Spleen (tissue), 11 donors: ENCODE data around the gene KLHL25. TPM values are rescaled to one million over a fixed set of nuclear protein-coding genes. Genes with fewer than 3 reads are reported as not detected.

Experiments used
- DNase-seq: peaks from one replicate; pipeline ENCODE4 v3.0.0-alpha.2; 2020
- H3K27ac ChIP-seq, 8 donors: fragments of 200-600 bp; sonication (generic) in 7 of 8; 1 replicate in 4 of 8; 2 replicates in 4 of 8; pipeline versions ENCODE4 v1.5.0 to v1.8.0; 2016 to 2021; ENCODE audit warnings: inconsistent platforms in 4 of 8, mild to moderate bottlenecking in 4 of 8, moderate library complexity in 1 of 8
- H3K27me3 ChIP-seq, 7 donors: fragments of 200-600 bp; sonication (generic) in 6 of 7; replicated peaks in 1 of 7; 1 replicate in 4 of 7; 2 replicates in 3 of 7; pipeline versions ENCODE4 v1.5.0 to v1.8.0; 2016 to 2021; ENCODE audit warnings: inconsistent platforms in 3 of 7, mild to moderate bottlenecking in 1 of 7
- H3K36me3 ChIP-seq, 6 donors: fragments of 200-600 bp; sonication (generic) in 5 of 6; 1 replicate in 4 of 6; 2 replicates in 2 of 6; pipeline versions ENCODE4 v1.5.0 to v1.8.0; 2016 to 2021; ENCODE audit warnings: inconsistent platforms in 2 of 6
- H3K4me1 ChIP-seq, 6 donors: fragments of 200-600 bp; sonication (generic) in 5 of 6; 1 replicate in 3 of 6; 2 replicates in 3 of 6; pipeline versions ENCODE4 v1.5.0 to v1.8.0; 2016 to 2021; ENCODE audit warnings: inconsistent platforms in 3 of 6
- H3K4me3 ChIP-seq, 8 donors: fragments of 200-600 bp; sonication (generic) in 7 of 8; 1 replicate in 4 of 8; 2 replicates in 4 of 8; pipeline versions ENCODE4 v1.5.0 to v1.8.0; 2016 to 2021; ENCODE audit warnings: inconsistent platforms in 4 of 8, mild to moderate bottlenecking in 4 of 8, moderate library complexity in 2 of 8
- H3K9me3 ChIP-seq, 8 donors: fragments of 200-600 bp; sonication (generic) in 7 of 8; 1 replicate in 4 of 8; 2 replicates in 4 of 8; pipeline versions ENCODE4 v1.5.0 to v1.8.0; 2016 to 2021; ENCODE audit warnings: inconsistent platforms in 4 of 8
- CTCF ChIP-seq, 11 experiments: fragments of 200-600 bp in 7 of 11; fragments of 450-650 bp in 4 of 11; sonication (generic) in 4 of 11; IDR thresholded peaks in 8 of 11; conservative IDR thresholded peaks in 3 of 11; 1 replicate in 7 of 11; 2 replicates in 4 of 11; pipeline versions ENCODE4 v1.4.0 to v1.8.0; 2016 to 2021; ENCODE audit warnings: antibody characterized with exemption in 11 of 11, inconsistent platforms in 4 of 11, mild to moderate bottlenecking in 1 of 11
- POLR2A ChIP-seq, 3 donors: fragments of 450-650 bp; IDR thresholded peaks; one replicate each; pipeline ENCODE4 v1.5.1; 2017; ENCODE audit warnings: antibody characterized with exemption in 3 of 3, mild to moderate bottlenecking in 1 of 3
- POLR2AphosphoS5 ChIP-seq, 3 donors: sonication (generic); formaldehyde crosslinking; IDR thresholded peaks; one replicate each; pipeline ENCODE4 v1.5.1; 2017; ENCODE audit warnings: antibody characterized with exemption in 3 of 3
- WGBS, 5 donors: extraction: QIAGEN DNeasy Blood & Tissue Kit in 3 of 5; methylation state at CpG; one replicate each; pipeline versions ENCODE4 v1.1.5 to v1.1.7; 2013 to 2018; 5-methylcytosine and 5-hydroxymethylcytosine counted together
- intact Hi-C: fragments of 100-400 bp; cut with DNase I; formaldehyde crosslinking; loops from one replicate; pipeline ENCODE4 v1.15.0; 2023; ENCODE audit warnings: low total_unique reads
- polyA plus RNA-seq, 3 donors: library from polyadenylated mRNA; stranded (reverse); fragments of 200-250 nt; gene quantifications; one replicate each; pipeline ENCODE4 v1.2.1, GENCODE V29; 2013
- total RNA-seq, 7 donors: library from RNA; depleted of rRNA in 3 of 7; stranded (reverse); fragments of >200 nt in 3 of 7; fragmentation: NEBNext Ultra II Directional in 4 of 7; extraction: Animal tissue kit (Norgen Biotek cat#: 25700) in 4 of 7; gene quantifications; one replicate each; pipeline versions ENCODE4 v1.1.0 to v1.2.1, GENCODE V29; 2016 to 2021
- donor health status: healthy with polysubstance abuse.
- donor health status: DM: no; HTN: no; CAD: no; lungs with moderate emphysema.
- donor health status: DM: no; HTN: no; CAD: no.
- donor health status: Bipolar disorder and iron deficiency.
- donor health status: healthy.
- donor health status: DM: no; HTN: no; CAD: no.
- donor health status: DM: yes; HTN: yes; CAD: no.

KLHL25 gene
- total and polyA plus RNA-seq, 10 donors: 1.00 to 4.6 (median 3.1) TPM

DNA sequence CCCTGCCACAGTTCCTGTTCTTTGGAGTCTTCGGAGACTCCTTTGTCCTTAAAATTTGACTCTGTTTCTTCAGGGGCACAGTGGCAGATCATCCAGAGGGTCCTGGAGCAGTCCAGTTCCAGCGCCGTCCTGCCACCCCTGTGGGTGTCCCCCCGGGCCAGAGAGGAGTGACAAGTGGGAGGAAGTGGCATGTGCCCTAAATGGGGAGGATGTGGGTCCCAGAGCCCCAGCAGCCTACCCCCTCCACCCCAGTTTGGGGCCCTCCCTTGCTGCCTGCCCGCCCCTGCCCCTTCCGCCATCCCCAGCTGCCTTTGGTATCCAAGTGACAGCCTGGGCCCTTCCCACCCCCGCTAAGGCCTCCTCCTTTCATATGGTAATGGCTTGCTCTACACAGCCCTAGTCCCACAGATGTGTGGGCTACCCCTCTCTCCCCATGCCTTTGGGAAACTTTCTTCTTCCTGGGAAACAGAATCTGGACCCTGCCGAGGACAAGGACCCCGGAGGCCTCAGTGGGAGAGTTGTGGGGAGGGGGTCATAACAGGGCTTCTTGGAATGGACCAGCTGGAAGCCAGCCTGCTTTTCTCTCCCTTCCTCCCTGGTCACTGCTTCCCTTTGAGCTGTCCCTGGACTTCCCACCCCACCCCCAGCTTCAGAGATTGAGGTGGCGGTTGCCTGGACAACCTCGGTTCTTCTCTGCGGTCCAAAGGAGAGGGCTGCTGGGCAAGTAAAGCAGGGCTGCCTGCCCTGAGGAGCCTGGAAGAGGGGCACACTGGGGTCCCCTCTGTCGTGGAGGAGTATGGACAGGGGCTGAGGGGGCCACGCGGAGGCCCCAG is 43.2 kb downstream of the KLHL25 start:
- intact Hi-C loops: no loop called here

DNA sequence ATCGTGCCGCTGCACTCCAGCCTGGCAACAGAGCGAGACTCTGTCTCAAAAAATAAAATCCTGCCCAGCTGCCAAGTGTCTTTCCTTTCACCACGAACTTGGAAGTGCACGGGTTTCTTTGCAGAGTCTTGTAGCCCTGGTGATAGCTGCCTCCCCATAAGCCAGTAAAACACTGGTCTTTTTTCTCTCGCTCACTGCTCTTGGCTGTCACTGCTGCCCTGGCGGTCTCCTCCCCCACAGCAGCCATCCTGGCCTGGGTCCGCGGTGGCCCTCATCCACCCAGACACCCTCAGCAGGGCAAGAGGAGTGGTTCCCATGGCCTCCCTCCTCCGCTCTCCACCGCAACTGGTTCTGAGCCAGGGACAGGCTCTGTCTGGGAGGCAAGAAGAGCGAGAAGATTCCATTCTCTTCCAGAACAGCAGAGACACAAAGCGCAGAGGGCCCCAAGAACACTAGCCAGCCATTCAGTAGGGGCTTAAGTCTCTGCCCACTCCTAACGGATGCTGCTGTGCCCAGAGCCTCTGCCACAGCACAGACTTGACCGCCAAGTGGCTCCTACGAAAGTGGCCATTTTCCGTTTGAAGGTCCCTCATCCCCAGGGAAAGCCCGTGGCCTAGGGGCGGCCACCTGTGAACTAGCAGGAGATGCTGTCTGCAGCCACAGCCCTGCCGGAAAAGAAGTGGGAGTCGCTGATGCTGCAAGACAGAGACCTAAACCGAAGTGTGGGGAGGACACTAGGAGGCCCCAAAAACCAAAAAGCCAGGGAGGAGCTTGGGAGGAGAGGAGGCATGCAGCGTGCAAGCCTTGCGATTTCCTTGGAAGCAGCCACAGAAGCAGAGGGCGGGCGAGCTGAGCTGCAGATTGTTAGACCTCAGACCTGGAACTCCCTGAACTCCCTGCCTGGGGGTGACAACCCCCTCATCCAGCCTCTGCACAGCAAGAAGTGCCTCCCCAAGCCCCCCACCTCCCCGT is 44.1 kb downstream of the KLHL25 start:
- intact Hi-C loops: no loop called here
- Histone ChIP-seq H3K27me3 (no peaks in the 10 kb centered on the region), H3K9me3 (no peaks in the 10 kb centered on the region), H3K4me3 (no peak overlapping the region), H3K27ac (peak overlapping the region in 7 of 8 donors; percentile 35 to 65 (median 48)), H3K36me3 (peaks cover under 1 to 43% (median 33%) of the 10 kb centered on the region in 6 donors), H3K4me1 (peaks cover 0 to 49% (median 18%) of the 10 kb centered on the region in 6 donors)
- no peak for TF ChIP-seq CTCF (IDR thresholded peaks at IDR 0.05 in 8 of 11, conservative IDR thresholded peaks at IDR 0.05 in 3 of 11)
- peak; percentile 75 to 85 (median 81) for TF ChIP-seq POLR2AphosphoS5 (IDR thresholded peaks at IDR 0.05)
- peak; percentile 74 for DNase-seq
- WGBS, 5 donors: 54 to 70% (median 67%) methylated on average over 23 to 27 of the region's 27 CpGs

More for the DNA sequence above, 43.2 kb downstream of the KLHL25 start:
- H3K4me1 ChIP-seq: peaks cover 0 to 49% (median 18%) of the 10 kb centered on the region in 6 donors
- no peaks in the 10 kb centered on the region for H3K9me3 ChIP-seq
- WGBS, 5 donors: 43 to 54% (median 52%) methylated on average over 13 to 15 of the region's 15 CpGs
- TF ChIP-seq POLR2A (IDR thresholded peaks at IDR 0.05): no peak
- no peak for TF ChIP-seq POLR2AphosphoS5 (IDR thresholded peaks at IDR 0.05)
- no peak for TF ChIP-seq CTCF (IDR thresholded peaks at IDR 0.05 in 8 of 11, conservative IDR thresholded peaks at IDR 0.05 in 3 of 11)
- DNase-seq: peak; percentile 70
- no peak overlapping the region for H3K4me3 ChIP-seq
- peak overlapping the region in 4 of 8 donors; percentile 15 to 64 (median 46) for H3K27ac ChIP-seq
- peaks cover 0 to 34% (median 25%) of the 10 kb centered on the region in 6 donors for H3K36me3 ChIP-seq
- no peaks in the 10 kb centered on the region for H3K27me3 ChIP-seq

- Histone ChIP-seq H3K36me3 (peaks cover 6 to 54% (median 44%) of the 10 kb centered on the region in 6 donors), H3K27ac (peak overlapping the region in 6 of 8 donors; percentile 35 to 65 (median 53)), H3K9me3 (no peaks in the 10 kb centered on the region), H3K27me3 (no peaks in the 10 kb centered on the region), H3K4me3 (peak overlapping the region in 1 of 8 donors; percentile 8), H3K4me1 (peaks cover 0 to 49% (median 18%) of the 10 kb centered on the region in 6 donors)
- intact Hi-C loops: no loop called here
- 78 to 83% (median 79%) methylated on average over 21 of the region's 21 CpGs for WGBS, 5 donors
- TF ChIP-seq POLR2A (IDR thresholded peaks at IDR 0.05): no peak
- peak in 1 of 3 donors; percentile 20 for TF ChIP-seq POLR2AphosphoS5 (IDR thresholded peaks at IDR 0.05)
- TF ChIP-seq CTCF (IDR thresholded peaks at IDR 0.05 in 8 of 11, conservative IDR thresholded peaks at IDR 0.05 in 3 of 11): no peak
- DNase-seq: peak; percentile 68
These were observed 45.2 kb downstream of the KLHL25 start for GRCh38 chr15:85749261-85750151.
